Endothelial cell of umbilical vein (primary cell): Measurements from ENCODE around the gene MYL11. TPM values are rescaled to one million over a fixed set of nuclear protein-coding genes. Genes with fewer than 3 reads are reported as not detected.
A peak's percentile ranks its signal among the peaks of the same experiment; 100 is the strongest.
"Not testable (repeated sequence)": the region's sequence is repeated elsewhere in the genome, so short reads cannot be mapped to it uniquely, and the experiment has no call there.

Experiments used
- BruUV-seq: library from RNA; stranded (reverse); fragments of 400-500 nt; replicated peaks from 2 replicates; lab custom pipeline; 2021; lab: Mats Ljungman, UMichigan
- CTCF ChIA-PET: fragments of 300-600, 350-600 bp; sonication (Branson Sonifier 250); formaldehyde crosslinking; loops from one replicate; lab custom pipeline; 2021; ENCODE audit warnings: antibody characterized with exemption, inconsistent platforms; lab: Charles Lee
- POLR2A ChIA-PET: fragments of 300-600, 350-600 bp; sonication (Branson Sonifier 250); formaldehyde crosslinking; loops from one replicate; lab custom pipeline; 2021; ENCODE audit warnings: antibody characterized with exemption, inconsistent platforms; lab: Charles Lee
- DNase-seq: peaks from one replicate; pipeline ENCODE4 v3.0.0-alpha.2; 2011; ENCODE audit warnings: low read depth, low spot score
- FAIRE-seq: peaks from 2 replicates; lab custom pipeline; 2011; peaks lifted over from hg19 to GRCh38; lab: Jason Lieb, UNC
- H2AFZ ChIP-seq: 2 replicates; pipeline ENCODE4 v1.6.0; 2012; ENCODE audit warnings: low read depth, low read length, control low read depth, inconsistent platforms
- H3K27ac ChIP-seq: 2 replicates; pipeline ENCODE4 v1.5.1; 2011; ENCODE audit warnings: low read depth, mild to moderate bottlenecking, control low read depth, low read length, moderate library complexity; ENCODE audit not compliant: insufficient read depth
- H3K27me3 ChIP-seq, 2 experiments: 2 replicates each; pipeline versions ENCODE4 v1.6.0 to v1.6.1; 2011; ENCODE audit warnings: low read length in 2 of 2, mixed read lengths in 1 of 2; ENCODE audit not compliant: control insufficient read depth in 2 of 2, insufficient read depth in 2 of 2
- H3K36me3 ChIP-seq, 2 experiments: 2 replicates in 1 of 2; 3 replicates in 1 of 2; pipeline ENCODE4 v1.5.1; 2011; ENCODE audit warnings: low read length in 2 of 2, mild to moderate bottlenecking in 1 of 2, moderate library complexity in 1 of 2; ENCODE audit not compliant: control insufficient read depth in 2 of 2, insufficient read depth in 2 of 2; ENCODE audit errors: extremely low read depth in 1 of 2
- H3K4me1 ChIP-seq: 3 replicates; pipeline ENCODE4 v1.5.1; 2011; ENCODE audit warnings: mild to moderate bottlenecking, low read length; ENCODE audit not compliant: control insufficient read depth, insufficient read depth; ENCODE audit errors: extremely low read depth
- H3K4me2 ChIP-seq: 2 replicates; pipeline ENCODE4 v1.6.1; 2011; ENCODE audit warnings: low read length, control low read depth, mixed read lengths; ENCODE audit not compliant: insufficient read depth
- H3K4me3 ChIP-seq, 3 experiments: fragments of 200-600 bp in 1 of 3; sonication (generic), shearing (Covaris generic) in 1 of 3; replicated peaks in 1 of 3; 2 replicates each; pipeline ENCODE4 v1.5.1; 2011 to 2016; ENCODE audit warnings: control low read depth in 3 of 3, low read length in 3 of 3, mild to moderate bottlenecking in 2 of 3, inconsistent platforms in 1 of 3, low read depth in 1 of 3, moderate library complexity in 1 of 3; ENCODE audit not compliant: insufficient read depth in 1 of 3
- H3K79me2 ChIP-seq: 2 replicates; pipeline ENCODE4 v1.6.0; 2012; ENCODE audit warnings: low read length, inconsistent platforms; ENCODE audit not compliant: control insufficient read depth, insufficient read depth
- H3K9ac ChIP-seq: replicated peaks from 2 replicates; pipeline ENCODE3; 2011; ENCODE audit warnings: low read length, control low read depth; ENCODE audit not compliant: insufficient read depth; ENCODE audit errors: extremely low read depth
- H3K9me1 ChIP-seq: replicated peaks from 3 replicates; pipeline ENCODE4 v1.6.0; 2011; ENCODE audit warnings: mild to moderate bottlenecking, low read length; ENCODE audit not compliant: control insufficient read depth, insufficient read depth; ENCODE audit errors: extremely low read depth
- H3K9me3 ChIP-seq: replicated peaks from 2 replicates; pipeline ENCODE4 v1.5.1; 2012; ENCODE audit warnings: low read length, inconsistent platforms; ENCODE audit not compliant: control insufficient read depth, insufficient read depth
- H4K20me1 ChIP-seq: replicated peaks from 2 replicates; pipeline ENCODE3; 2011; ENCODE audit warnings: mild to moderate bottlenecking, low read length; ENCODE audit not compliant: control insufficient read depth, insufficient read depth; ENCODE audit errors: extremely low read depth
- FOS ChIP-seq: IDR thresholded peaks from 2 replicates; pipeline ENCODE4 v1.6.1; 2011; ENCODE audit warnings: mild to moderate bottlenecking, low read length, moderate library complexity, borderline replicate concordance; ENCODE audit not compliant: insufficient read depth
- GATA2 ChIP-seq: IDR thresholded peaks from 2 replicates; pipeline ENCODE4 v1.7.0; 2011; ENCODE audit warnings: low read depth, mild to moderate bottlenecking, moderate library complexity, mixed read lengths, low read length; ENCODE audit not compliant: insufficient read length, insufficient read depth
- dilution Hi-C: fragments of 300-500 bp; cut with MboI; formaldehyde crosslinking; loops from one replicate; pipeline ENCODE4 v1.15.0; 2019; ENCODE audit warnings: low sequenced_read_pairs; ENCODE audit not compliant: extremely low pct_ligation_motif_present
- intact Hi-C: fragments of 100-400 bp; cut with micrococcal nuclease; formaldehyde crosslinking; loops from one replicate; pipeline ENCODE4 v1.10.0; 2022
- polyA plus RNA-seq, 4 experiments: library from polyadenylated mRNA; depleted of rRNA in 3 of 4; stranded (reverse) in 3 of 4; unstranded in 1 of 4; fragments of >200 nt; gene quantifications; 2 replicates each; pipeline versions ENCODE4 v1.2.1 to v1.2.3, GENCODE V29; 2011 to 2012; ENCODE audit warnings: missing spikeins in 1 of 4
- total RNA-seq: library from RNA; stranded (reverse); gene quantifications from 2 replicates; pipeline ENCODE4 v1.2.3, GENCODE V29; 2021

MYL11 gene
- total and polyA plus RNA-seq, 2 donors (not counting 3 experiments of a cell fraction or from before 2014, with no cell fraction given) = 1.3 TPM; not detected in 1

DNA sequence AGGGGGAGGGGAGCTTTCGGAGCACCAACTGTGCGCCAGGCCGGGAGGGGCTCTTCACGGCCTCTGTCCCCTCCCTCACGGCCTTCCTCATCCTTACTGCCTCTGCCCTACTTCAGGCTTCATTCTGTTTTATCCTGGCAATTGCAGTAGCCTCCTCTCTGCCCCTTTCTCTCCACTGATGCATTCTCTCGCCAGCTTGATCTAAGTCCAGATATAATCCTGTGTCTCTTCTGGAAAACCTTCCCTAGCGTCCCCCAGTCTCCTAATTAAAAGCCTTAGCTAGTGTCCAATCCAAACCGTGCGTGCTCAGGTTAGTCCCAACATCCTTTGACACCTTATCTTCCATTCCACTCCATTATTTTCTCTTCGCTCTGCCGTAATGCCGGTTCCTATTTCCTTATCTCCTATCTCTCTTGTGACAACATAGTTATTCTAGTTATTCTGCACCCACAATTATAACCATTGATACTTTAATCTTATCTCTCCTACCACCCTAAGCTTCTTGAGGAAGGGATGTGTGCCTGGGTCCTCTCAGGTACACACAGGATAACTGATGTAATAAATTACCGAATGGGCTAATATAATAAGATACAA, 21.5 kb downstream of the MYL11 start:
- peak; percentile 24 for FAIRE-seq
- ChIA-PET CTCF (interaction anchor here (0.7 to 3.3 kb wide), 8 partner anchors 12 to 202 kb away, joined by 3 to 62 read pairs (median 6); partner anchors contain the start of genes DCTPP1, TBC1D10B and ZNF771), POLR2A (interaction anchor here (0.5 to 2.4 kb wide), 5 partner anchors 11 to 83 kb away, joined by 3 to 7 read pairs (median 5); partner anchors contain the start of genes TBC1D10B and ZNF771)
- TF ChIP-seq FOS (no peak), GATA2 (peak; percentile 29)
- Histone ChIP-seq H2AFZ (peak overlapping the region; percentile 91), H3K36me3 (peaks cover 0 to 19% of the 10 kb centered on the region in 2 experiments), H3K79me2 (peaks cover 9% of the 10 kb centered on the region), H3K4me2 (peak overlapping the region; percentile 94), H3K4me1 (peaks cover 21% of the 10 kb centered on the region), H3K27me3 (no peaks in the 10 kb centered on the region), H3K9ac (peak overlapping the region; percentile 72), H4K20me1 (no peaks in the 10 kb centered on the region), H3K27ac (no peak overlapping the region), H3K9me1 (no peaks in the 10 kb centered on the region), H3K9me3 (no peaks in the 10 kb centered on the region), H3K4me3 (peak overlapping the region; percentile 46 to 85 (median 81))
- DNase-seq = no peak
- dilution Hi-C loops = no loop called here
- intact Hi-C loops = loop anchor here (1.0 to 2.0 kb wide), 2 partner anchors 13 to 18 kb away; no protein-coding TSS in a partner anchor
- BruUV-seq = TSS peak; percentile 37

DNA sequence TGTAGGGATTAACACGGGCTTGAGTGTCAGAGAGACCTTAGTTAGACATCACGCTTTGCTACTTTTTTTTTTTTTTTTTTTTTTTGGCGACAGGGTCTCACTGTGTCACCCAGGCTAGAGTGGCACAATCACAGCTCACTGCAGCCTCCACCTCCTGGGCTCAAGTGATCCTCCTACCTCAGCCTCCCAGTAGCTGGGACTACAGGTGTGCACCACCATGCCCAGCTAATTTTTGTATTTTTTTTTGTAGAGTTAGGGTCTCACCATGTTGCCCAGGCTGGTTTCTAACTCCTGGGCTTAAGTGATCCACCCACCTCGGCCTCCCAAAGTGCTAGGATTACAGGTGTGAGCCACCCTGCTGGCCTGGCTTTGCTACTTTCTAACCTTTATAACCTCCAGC, 22.0 kb downstream of the MYL11 start:
- DNase-seq, H3K9me1 ChIP-seq, H3K27ac ChIP-seq, H4K20me1 ChIP-seq, dilution Hi-C loops, intact Hi-C loops, H3K9ac ChIP-seq, BruUV-seq, H3K27me3 ChIP-seq, H2AFZ ChIP-seq, H3K79me2 ChIP-seq, FAIRE-seq, H3K9me3 ChIP-seq: not testable (repeated sequence)
- H3K4me3 ChIP-seq = peak overlapping the region in 1 of 3 experiments; percentile 85
- peaks cover 21% of the 10 kb centered on the region for H3K4me1 ChIP-seq
- ChIA-PET POLR2A (interaction anchor here (0.5 to 2.4 kb wide), 3 partner anchors 26 to 276 kb away, joined by 3 to 7 read pairs (median 4); partner anchors contain the start of gene TBC1D10B), CTCF (interaction anchor here (0.6 to 3.3 kb wide), 5 partner anchors 12 to 237 kb away, joined by 3 to 62 read pairs (median 5); partner anchors contain the start of genes DCTPP1 and ZNF771)
- peak overlapping the region; percentile 94 for H3K4me2 ChIP-seq
- H3K36me3 ChIP-seq = peaks cover 0 to 19% of the 10 kb centered on the region in 2 experiments
